IMR-90 (cell line): ENCODE results near the gene LMO1. TPM values are rescaled to one million over a fixed set of nuclear protein-coding genes. Genes with fewer than 3 reads are reported as not detected.

Experiments used
- ATAC-seq: fragments of 200-7000 bp; cut with Tn5 transposase; 2 replicates; pipeline ENCODE4 v1.9.1; 2020; ENCODE audit warnings: low read depth, mild to moderate bottlenecking, moderate library complexity
- BruUV-seq: library from RNA; stranded (reverse); fragments of 400-500 nt; replicated peaks from 2 replicates; lab custom pipeline; 2021; lab: Mats Ljungman, UMichigan
- CTCF ChIA-PET: fragments of 300-600 bp; formaldehyde crosslinking; extraction: SDS; loops from one replicate; lab custom pipeline; 2021; ENCODE audit warnings: antibody characterized with exemption; lab: Yijun Ruan, JAX
- POLR2A ChIA-PET: fragments of 300-600 bp; sonication (Branson Sonifier 250); formaldehyde crosslinking; loops from one replicate; lab custom pipeline; 2022; ENCODE audit warnings: antibody characterized with exemption; ENCODE audit not compliant: unreplicated experiment; lab: Charles Lee
- DNase-seq: peaks from one replicate; pipeline ENCODE4 v3.0.0; 2013
- H2AFZ ChIP-seq: replicated peaks from 2 replicates; pipeline ENCODE3; 2013; ENCODE audit warnings: low read length, mild to moderate bottlenecking; ENCODE audit not compliant: poor library complexity
- H2AK5ac ChIP-seq: 2 replicates; pipeline ENCODE4 v1.6.1; 2013; ENCODE audit warnings: low read depth, low read length, inconsistent platforms
- H2AK9ac ChIP-seq: replicated peaks from 2 replicates; pipeline ENCODE3; 2013; ENCODE audit warnings: mild to moderate bottlenecking, low read depth, low read length, moderate library complexity; ENCODE audit not compliant: poor library complexity
- H2BK120ac ChIP-seq: 2 replicates; pipeline ENCODE4 v1.6.1; 2013; ENCODE audit warnings: low read depth, low read length, inconsistent platforms
- H2BK15ac ChIP-seq: 3 replicates; pipeline ENCODE4 v1.6.1; 2013; ENCODE audit warnings: low read depth, low read length, inconsistent platforms
- H2BK20ac ChIP-seq: 2 replicates; pipeline ENCODE4 v1.6.1; 2013; ENCODE audit warnings: low read depth, mild to moderate bottlenecking, inconsistent platforms, low read length, moderate library complexity
- H2BK5ac ChIP-seq: 2 replicates; pipeline ENCODE4 v1.6.1; 2013; ENCODE audit warnings: mild to moderate bottlenecking, low read depth, low read length, inconsistent platforms; ENCODE audit not compliant: poor library complexity, severe bottlenecking
- H3K14ac ChIP-seq: replicated peaks from 2 replicates; pipeline ENCODE4 v1.6.1; 2013; ENCODE audit warnings: low read depth, low read length, inconsistent platforms
- H3K18ac ChIP-seq: 2 replicates; pipeline ENCODE4 v1.6.1; 2013; ENCODE audit warnings: low read depth, low read length, control low read depth
- H3K23ac ChIP-seq: 2 replicates; pipeline ENCODE4 v1.6.1; 2013; ENCODE audit warnings: low read depth, low read length, inconsistent platforms
- H3K27ac ChIP-seq: 2 replicates; pipeline ENCODE4 v1.5.1; 2013; ENCODE audit warnings: mild to moderate bottlenecking, control low read depth, low read length; ENCODE audit not compliant: insufficient read depth
- H3K27me3 ChIP-seq: 2 replicates; pipeline ENCODE4 v1.6.1; 2013; ENCODE audit warnings: low read length; ENCODE audit not compliant: control insufficient read depth, insufficient read depth
- H3K36me3 ChIP-seq: 2 replicates; pipeline ENCODE4 v1.6.1; 2013; ENCODE audit warnings: low read length, mixed read lengths; ENCODE audit not compliant: control insufficient read depth, insufficient read depth
- H3K4ac ChIP-seq: 2 replicates; pipeline ENCODE4 v1.6.1; 2013; ENCODE audit warnings: low read depth, low read length, inconsistent platforms
- H3K4me1 ChIP-seq: 2 replicates; pipeline ENCODE4 v1.6.1; 2013; ENCODE audit warnings: low read length, mixed read lengths; ENCODE audit not compliant: control insufficient read depth, insufficient read depth
- H3K4me2 ChIP-seq: 2 replicates; pipeline ENCODE4 v1.6.1; 2013; ENCODE audit warnings: low read depth, mild to moderate bottlenecking, control low read depth, low read length, moderate library complexity
- H3K4me3 ChIP-seq: 2 replicates; pipeline ENCODE4 v1.5.1; 2013; ENCODE audit warnings: low read depth, mild to moderate bottlenecking, control low read depth, low read length, moderate library complexity; ENCODE audit not compliant: insufficient read depth
- H3K56ac ChIP-seq: 2 replicates; pipeline ENCODE4 v1.6.1; 2013; ENCODE audit warnings: low read length, inconsistent platforms; ENCODE audit not compliant: insufficient read depth; ENCODE audit errors: extremely low read depth
- H3K79me1 ChIP-seq, 2 experiments: 2 replicates each; pipeline ENCODE4 v1.6.1; 2013; ENCODE audit warnings: low read length in 2 of 2, inconsistent platforms in 1 of 2, low read depth in 1 of 2
- H3K9ac ChIP-seq: 2 replicates; pipeline ENCODE4 v1.6.1; 2013; ENCODE audit warnings: low read depth, low read length, control low read depth
- H3K9me1 ChIP-seq: 2 replicates; pipeline ENCODE4 v1.6.1; 2013; ENCODE audit warnings: low read length, inconsistent platforms; ENCODE audit not compliant: insufficient read depth
- H3K9me3 ChIP-seq: 2 replicates; pipeline ENCODE4 v1.6.1; 2013; ENCODE audit warnings: low read length; ENCODE audit not compliant: control insufficient read depth, insufficient read depth
- H4K20me1 ChIP-seq: 2 replicates; pipeline ENCODE4 v1.6.1; 2013; ENCODE audit warnings: low read length, inconsistent platforms; ENCODE audit not compliant: insufficient read depth
- H4K5ac ChIP-seq: 2 replicates; pipeline ENCODE4 v1.6.1; 2013; ENCODE audit warnings: mild to moderate bottlenecking, low read depth, low read length, control low read depth
- H4K8ac ChIP-seq, 2 experiments: 2 replicates each; pipeline ENCODE4 v1.6.1; 2013; ENCODE audit warnings: low read depth in 2 of 2, low read length in 2 of 2, control low read depth in 1 of 2, inconsistent platforms in 1 of 2
- H4K91ac ChIP-seq: 2 replicates; pipeline ENCODE4 v1.6.1; 2013; ENCODE audit warnings: low read depth, low read length, inconsistent platforms; ENCODE audit not compliant: insufficient read depth
- BHLHE40 ChIP-seq: fragments of 150-350 bp; IDR thresholded peaks from 2 replicates; pipeline ENCODE4 v1.6.1; 2016; ENCODE audit warnings: mild to moderate bottlenecking, low read depth, low read length
- CEBPB ChIP-seq: IDR thresholded peaks from 2 replicates; pipeline ENCODE4 v1.6.1; 2012; ENCODE audit warnings: low read depth, low read length, improper control_type of control experiment
- CHD1 ChIP-seq: IDR thresholded peaks from 2 replicates; pipeline ENCODE4 v1.6.1; 2012; ENCODE audit warnings: low read depth, low read length, improper control_type of control experiment
- FOS ChIP-seq: fragments of 150-350 bp; IDR thresholded peaks from 2 replicates; pipeline ENCODE4 v1.6.1; 2016; ENCODE audit warnings: low read depth, low read length
- MAFK ChIP-seq: IDR thresholded peaks from 2 replicates; pipeline ENCODE4 v1.6.1; 2012; ENCODE audit warnings: low read depth, low read length, improper control_type of control experiment
- MAZ ChIP-seq: IDR thresholded peaks from 2 replicates; pipeline ENCODE4 v1.6.1; 2012; ENCODE audit warnings: low read depth, mild to moderate bottlenecking, low read length, improper control_type of control experiment, moderate library complexity, borderline replicate concordance
- MXI1 ChIP-seq: IDR thresholded peaks from 2 replicates; pipeline ENCODE4 v1.6.1; 2012; ENCODE audit warnings: low read depth, mild to moderate bottlenecking, low read length, moderate library complexity, borderline replicate concordance
- NFE2L2 ChIP-seq: fragments of 150-350 bp; IDR thresholded peaks from 2 replicates; pipeline ENCODE4 v1.6.1; 2016; ENCODE audit warnings: low read depth, mild to moderate bottlenecking, low read length
- POLR2A ChIP-seq: IDR thresholded peaks from 2 replicates; pipeline ENCODE4 v1.6.1; 2012; ENCODE audit warnings: mild to moderate bottlenecking, low read depth, low read length
- RAD21 ChIP-seq: IDR thresholded peaks from 2 replicates; pipeline ENCODE4 v1.6.1; 2012; ENCODE audit warnings: low read length, improper control_type of control experiment
- RCOR1 ChIP-seq: IDR thresholded peaks from 2 replicates; pipeline ENCODE4 v1.6.1; 2012; ENCODE audit warnings: mild to moderate bottlenecking, low read length, improper control_type of control experiment; ENCODE audit not compliant: insufficient replicate concordance
- RFX5 ChIP-seq: IDR thresholded peaks from 2 replicates; pipeline ENCODE4 v1.8.0; 2012; ENCODE audit warnings: low read depth, mild to moderate bottlenecking, low read length, moderate library complexity
- SMC3 ChIP-seq: fragments of 150-350 bp; IDR thresholded peaks from 2 replicates; pipeline ENCODE4 v1.6.1; 2016; ENCODE audit warnings: low read depth, mild to moderate bottlenecking, antibody characterized with exemption, low read length, moderate library complexity
- USF2 ChIP-seq: fragments of 150-350 bp; IDR thresholded peaks from 2 replicates; pipeline ENCODE4 v1.6.1; 2017; ENCODE audit warnings: mild to moderate bottlenecking, antibody characterized with exemption, low read length, low read depth
- whole genome bisulfite sequencing, 2 experiments: methylation state at CpG; one replicate each; pipeline versions ENCODE4 v1.1.5 to v1.1.7; 2013; ENCODE audit warnings: missing lambda C conversion rate in 2 of 2; ENCODE audit not compliant: insufficient read length in 1 of 2; ENCODE audit errors: extremely low coverage in 2 of 2; 5-methylcytosine and 5-hydroxymethylcytosine counted together
- dilution Hi-C: fragments of 300-500 bp; cut with HindIII; formaldehyde crosslinking; loops from one replicate; pipeline ENCODE4 v1.14.3; 2018; ENCODE audit warnings: low sequenced_read_pairs; ENCODE audit not compliant: unreplicated experiment
- in situ Hi-C: fragments of 300-500 bp; cut with MboI; formaldehyde crosslinking; loops from 3 replicates; pipeline ENCODE4 v1.14.3; 2019; ENCODE audit warnings: low sequenced_read_pairs, inconsistent platforms, mixed read lengths
- intact Hi-C: fragments of 100-400 bp; cut with micrococcal nuclease; formaldehyde crosslinking; loops from 2 replicates; pipeline ENCODE4 v1.10.0; 2022
- polyA plus RNA-seq, 3 experiments: library from polyadenylated mRNA; depleted of rRNA; stranded (reverse); fragments of >200 nt; gene quantifications; 2 replicates each; pipeline ENCODE4 v1.2.3, GENCODE V29; 2012; ENCODE audit warnings: low replicate concordance in 1 of 3
- total RNA-seq: library from RNA; depleted of rRNA; stranded (reverse); fragments of >200 nt; gene quantifications from 2 replicates; pipeline ENCODE4 v1.2.3, GENCODE V29; 2012
- TF ChIP-seq, protein P1 (sequence below): fragments of 150-350 bp; IDR thresholded peaks from 2 replicates; pipeline ENCODE4 v1.6.1; 2016; ENCODE audit warnings: low read depth, mild to moderate bottlenecking, low read length, moderate library complexity, borderline replicate concordance
- TF ChIP-seq, protein P2 (sequence below): conservative IDR thresholded peaks from 2 replicates; pipeline ENCODE4 v1.5.1; 2012; ENCODE audit warnings: mild to moderate bottlenecking, low read depth, low read length, improper control_type of control experiment

LMO1 gene
- total and polyA plus RNA-seq, 2 of the 4 experiments (the other 2 are of a cell fraction), result not detected

DNA sequence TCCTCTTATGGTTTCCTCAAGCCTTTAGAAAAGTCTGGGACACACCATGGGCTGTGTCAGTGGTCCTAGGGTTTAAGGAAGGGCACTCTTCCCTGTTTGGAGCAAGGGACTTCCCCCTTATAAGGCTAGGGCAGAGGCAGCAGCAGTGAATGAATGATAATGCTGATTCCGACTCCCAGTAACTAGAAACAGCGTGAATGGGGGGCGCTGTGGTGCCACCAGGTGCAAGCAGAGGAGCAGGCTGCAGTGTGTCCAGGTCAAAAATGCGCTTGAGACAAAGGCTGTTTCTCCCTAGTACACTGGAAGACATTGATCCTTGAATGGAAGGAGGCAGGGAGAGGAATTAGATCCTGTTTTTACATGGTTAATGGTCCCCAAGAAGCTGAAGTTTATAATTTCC is 83.2 kb downstream of the LMO1 start:
- H2AK9ac ChIP-seq, result no peak overlapping the region
- H3K9me3 ChIP-seq, result no peaks in the 10 kb centered on the region
- H3K18ac ChIP-seq, result no peak overlapping the region
- no peak for TF ChIP-seq NFE2L2
- TF ChIP-seq, protein P1, sequence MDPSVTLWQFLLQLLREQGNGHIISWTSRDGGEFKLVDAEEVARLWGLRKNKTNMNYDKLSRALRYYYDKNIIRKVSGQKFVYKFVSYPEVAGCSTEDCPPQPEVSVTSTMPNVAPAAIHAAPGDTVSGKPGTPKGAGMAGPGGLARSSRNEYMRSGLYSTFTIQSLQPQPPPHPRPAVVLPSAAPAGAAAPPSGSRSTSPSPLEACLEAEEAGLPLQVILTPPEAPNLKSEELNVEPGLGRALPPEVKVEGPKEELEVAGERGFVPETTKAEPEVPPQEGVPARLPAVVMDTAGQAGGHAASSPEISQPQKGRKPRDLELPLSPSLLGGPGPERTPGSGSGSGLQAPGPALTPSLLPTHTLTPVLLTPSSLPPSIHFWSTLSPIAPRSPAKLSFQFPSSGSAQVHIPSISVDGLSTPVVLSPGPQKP, result no peak
- TF ChIP-seq SMC3, result no peak
- no peak for TF ChIP-seq BHLHE40
- TF ChIP-seq RCOR1, result no peak
- TF ChIP-seq FOS, result no peak
- TF ChIP-seq MXI1, result no peak
- TF ChIP-seq MAFK, result no peak
- TF ChIP-seq RFX5, result no peak
- TF ChIP-seq USF2, result no peak
- no peak for TF ChIP-seq CEBPB
- TF ChIP-seq, protein P2, sequence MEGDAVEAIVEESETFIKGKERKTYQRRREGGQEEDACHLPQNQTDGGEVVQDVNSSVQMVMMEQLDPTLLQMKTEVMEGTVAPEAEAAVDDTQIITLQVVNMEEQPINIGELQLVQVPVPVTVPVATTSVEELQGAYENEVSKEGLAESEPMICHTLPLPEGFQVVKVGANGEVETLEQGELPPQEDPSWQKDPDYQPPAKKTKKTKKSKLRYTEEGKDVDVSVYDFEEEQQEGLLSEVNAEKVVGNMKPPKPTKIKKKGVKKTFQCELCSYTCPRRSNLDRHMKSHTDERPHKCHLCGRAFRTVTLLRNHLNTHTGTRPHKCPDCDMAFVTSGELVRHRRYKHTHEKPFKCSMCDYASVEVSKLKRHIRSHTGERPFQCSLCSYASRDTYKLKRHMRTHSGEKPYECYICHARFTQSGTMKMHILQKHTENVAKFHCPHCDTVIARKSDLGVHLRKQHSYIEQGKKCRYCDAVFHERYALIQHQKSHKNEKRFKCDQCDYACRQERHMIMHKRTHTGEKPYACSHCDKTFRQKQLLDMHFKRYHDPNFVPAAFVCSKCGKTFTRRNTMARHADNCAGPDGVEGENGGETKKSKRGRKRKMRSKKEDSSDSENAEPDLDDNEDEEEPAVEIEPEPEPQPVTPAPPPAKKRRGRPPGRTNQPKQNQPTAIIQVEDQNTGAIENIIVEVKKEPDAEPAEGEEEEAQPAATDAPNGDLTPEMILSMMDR, result no peak
- no peak for TF ChIP-seq POLR2A
- no peak for TF ChIP-seq CHD1
- TF ChIP-seq RAD21, result no peak
- no peak for TF ChIP-seq MAZ
- no peak overlapping the region for H3K56ac ChIP-seq
- H2BK15ac ChIP-seq, result no peak overlapping the region
- no peak for ATAC-seq
- no TSS peak for BruUV-seq
- H3K23ac ChIP-seq, result no peak overlapping the region
- dilution Hi-C loops (no loop called here), intact Hi-C loops (no loop called here), in situ Hi-C loops (no loop called here)
- ChIA-PET POLR2A (no interaction called here), CTCF (no interaction called here)
- H2BK20ac ChIP-seq, result no peak overlapping the region
- no peaks in the 10 kb centered on the region for H3K4me1 ChIP-seq
- DNase-seq, result no peak
- H2BK5ac ChIP-seq, result no peak overlapping the region
- H3K14ac ChIP-seq, result no peak overlapping the region
- no peak overlapping the region for H2AFZ ChIP-seq
- no peaks in the 10 kb centered on the region for H3K36me3 ChIP-seq
- H3K9ac ChIP-seq, result no peak overlapping the region
- H2BK120ac ChIP-seq, result no peak overlapping the region
- no peaks in the 10 kb centered on the region for H3K79me1 ChIP-seq
- peaks cover 8% of the 10 kb centered on the region for H3K27me3 ChIP-seq
- H3K9me1 ChIP-seq, result no peaks in the 10 kb centered on the region
- no peak overlapping the region for H2AK5ac ChIP-seq
- H4K8ac ChIP-seq, result no peak overlapping the region
- H4K91ac ChIP-seq, result no peak overlapping the region
- H4K5ac ChIP-seq, result no peak overlapping the region
- WGBS, 2 experiments, result no CpG with 5 or more reads among the region's 4 CpGs
- H3K27ac ChIP-seq, result no peak overlapping the region
- no peak overlapping the region for H3K4me3 ChIP-seq
- no peaks in the 10 kb centered on the region for H4K20me1 ChIP-seq
- no peak overlapping the region for H3K4me2 ChIP-seq
- H3K4ac ChIP-seq, result no peak overlapping the region
